DND-41 (cell line): ENCODE results near the gene CDC42EP2.

Experiments used
- EZH2 ChIP-seq: IDR thresholded peaks from 3 replicates; pipeline ENCODE4 v1.6.1; 2012; ENCODE audit warnings: borderline replicate concordance, low read depth, mild to moderate bottlenecking, moderate library complexity, low read length, inconsistent platforms; ENCODE audit not compliant: severe bottlenecking
- TF ChIP-seq, protein P1 (sequence below): IDR thresholded peaks from 2 replicates; pipeline ENCODE4 v1.5.1; 2012; ENCODE audit warnings: borderline replicate concordance, low read length, moderate library complexity, mild to moderate bottlenecking; ENCODE audit not compliant: poor library complexity, severe bottlenecking; ENCODE audit errors: extremely low read depth

DNA sequence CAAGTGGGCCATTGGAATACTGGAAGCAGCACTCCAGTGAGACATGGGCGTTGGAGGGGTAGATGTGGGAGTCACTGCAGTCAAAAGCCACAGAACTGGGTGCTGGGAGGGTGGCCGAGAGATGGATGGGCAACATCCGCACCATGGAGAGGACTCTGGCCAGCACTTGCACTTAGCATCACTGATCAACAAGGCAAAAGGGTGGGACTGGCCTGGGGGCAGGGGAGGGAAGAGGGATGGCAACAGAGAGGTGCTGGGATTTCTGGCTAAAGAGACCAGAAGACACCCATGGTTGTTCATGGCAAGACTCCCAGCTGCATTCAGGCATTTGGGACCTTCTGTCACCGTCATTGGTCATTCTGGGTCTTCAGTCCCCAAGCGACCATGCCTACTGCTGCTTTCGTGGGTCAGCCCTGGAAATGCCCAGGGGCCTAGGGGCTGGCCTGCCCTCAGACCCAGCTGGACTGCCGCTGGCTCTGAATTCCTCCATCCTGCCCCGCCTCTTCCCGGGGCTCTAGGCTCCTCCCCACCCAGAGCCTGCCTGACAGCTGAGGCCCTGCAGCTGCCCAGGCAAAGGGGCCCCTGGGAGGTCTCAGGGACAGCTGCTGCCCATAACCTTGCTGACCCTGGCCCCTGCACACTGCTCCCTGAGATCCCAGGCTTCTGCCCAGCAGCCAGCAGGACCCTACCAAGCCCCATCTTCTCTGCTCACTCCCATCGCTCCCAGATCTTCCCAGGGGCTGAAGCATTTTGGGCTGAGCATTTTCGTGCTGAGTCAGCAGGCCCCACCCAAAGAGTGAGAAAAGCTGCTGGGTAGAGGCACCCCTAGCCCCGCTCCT lies 13.0 kb upstream of the CDC42EP2 start:
- TF ChIP-seq, protein P1, sequence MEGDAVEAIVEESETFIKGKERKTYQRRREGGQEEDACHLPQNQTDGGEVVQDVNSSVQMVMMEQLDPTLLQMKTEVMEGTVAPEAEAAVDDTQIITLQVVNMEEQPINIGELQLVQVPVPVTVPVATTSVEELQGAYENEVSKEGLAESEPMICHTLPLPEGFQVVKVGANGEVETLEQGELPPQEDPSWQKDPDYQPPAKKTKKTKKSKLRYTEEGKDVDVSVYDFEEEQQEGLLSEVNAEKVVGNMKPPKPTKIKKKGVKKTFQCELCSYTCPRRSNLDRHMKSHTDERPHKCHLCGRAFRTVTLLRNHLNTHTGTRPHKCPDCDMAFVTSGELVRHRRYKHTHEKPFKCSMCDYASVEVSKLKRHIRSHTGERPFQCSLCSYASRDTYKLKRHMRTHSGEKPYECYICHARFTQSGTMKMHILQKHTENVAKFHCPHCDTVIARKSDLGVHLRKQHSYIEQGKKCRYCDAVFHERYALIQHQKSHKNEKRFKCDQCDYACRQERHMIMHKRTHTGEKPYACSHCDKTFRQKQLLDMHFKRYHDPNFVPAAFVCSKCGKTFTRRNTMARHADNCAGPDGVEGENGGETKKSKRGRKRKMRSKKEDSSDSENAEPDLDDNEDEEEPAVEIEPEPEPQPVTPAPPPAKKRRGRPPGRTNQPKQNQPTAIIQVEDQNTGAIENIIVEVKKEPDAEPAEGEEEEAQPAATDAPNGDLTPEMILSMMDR: no peak
- TF ChIP-seq EZH2: no peak
